PFSK-1 (cell line): ENCODE data around the gene C12orf43.

Source experiments
- FOXP2 ChIP-seq: optimal IDR thresholded peaks from 2 replicates; pipeline ENCODE3; 2011; ENCODE audit warnings: borderline replicate concordance, control low read depth, inconsistent platforms; ENCODE audit not compliant: insufficient read depth; ENCODE audit errors: extremely low read length, extremely low read depth
- POLR2AphosphoS5 ChIP-seq: IDR thresholded peaks from 2 replicates; pipeline ENCODE4 v1.6.1; 2012; ENCODE audit warnings: low read depth, mild to moderate bottlenecking, control low read depth, low read length, moderate library complexity
- REST ChIP-seq, 2 experiments: IDR thresholded peaks; 2 replicates each; pipeline versions ENCODE4 v1.6.1 to v1.8.0; 2011 to 2012; ENCODE audit warnings: low read depth in 2 of 2, low read length in 2 of 2, control low read depth in 1 of 2, inconsistent platforms in 1 of 2, mild to moderate bottlenecking in 1 of 2, moderate library complexity in 1 of 2; ENCODE audit not compliant: insufficient read depth in 1 of 2
- SIN3A ChIP-seq: IDR thresholded peaks from 2 replicates; pipeline ENCODE4 v1.6.1; 2012; ENCODE audit warnings: mild to moderate bottlenecking, low read length, moderate library complexity, borderline replicate concordance; ENCODE audit not compliant: insufficient read depth
- TAF1 ChIP-seq: IDR thresholded peaks from 2 replicates; pipeline ENCODE4 v1.6.1; 2012; ENCODE audit warnings: low read length, control low read depth, borderline replicate concordance; ENCODE audit not compliant: insufficient read depth

C12orf43 gene

DNA sequence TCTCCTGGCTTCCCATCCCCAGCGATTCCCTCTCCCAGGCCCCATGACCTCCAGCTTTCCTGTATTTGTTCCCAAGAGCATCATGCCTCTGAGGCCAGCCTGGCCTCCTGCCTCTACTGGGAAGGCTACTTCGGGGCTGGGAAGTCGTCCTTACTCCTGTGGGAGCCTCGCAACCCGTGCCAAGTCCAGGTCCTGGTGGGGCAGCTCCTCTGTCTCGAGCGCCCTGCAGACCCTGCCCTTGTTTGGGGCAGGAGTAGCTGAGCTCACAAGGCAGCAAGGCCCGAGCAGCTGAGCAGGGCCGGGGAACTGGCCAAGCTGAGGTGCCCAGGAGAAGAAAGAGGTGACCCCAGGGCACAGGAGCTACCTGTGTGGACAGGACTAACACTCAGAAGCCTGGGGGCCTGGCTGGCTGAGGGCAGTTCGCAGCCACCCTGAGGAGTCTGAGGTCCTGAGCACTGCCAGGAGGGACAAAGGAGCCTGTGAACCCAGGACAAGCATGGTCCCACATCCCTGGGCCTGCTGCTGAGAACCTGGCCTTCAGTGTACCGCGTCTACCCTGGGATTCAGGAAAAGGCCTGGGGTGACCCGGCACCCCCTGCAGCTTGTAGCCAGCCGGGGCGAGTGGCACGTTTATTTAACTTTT, 14.3 kb downstream of the C12orf43 start:
- no peak for TF ChIP-seq REST (IDR thresholded peaks at IDR 0.05; ENCODE audit: insufficient read depth in 1 of 2, low read depth in 2 of 2, low read length in 2 of 2)
- TF ChIP-seq POLR2AphosphoS5 = no peak
- no peak for TF ChIP-seq TAF1
- no peak for TF ChIP-seq SIN3A
- no peak for TF ChIP-seq FOXP2

DNA sequence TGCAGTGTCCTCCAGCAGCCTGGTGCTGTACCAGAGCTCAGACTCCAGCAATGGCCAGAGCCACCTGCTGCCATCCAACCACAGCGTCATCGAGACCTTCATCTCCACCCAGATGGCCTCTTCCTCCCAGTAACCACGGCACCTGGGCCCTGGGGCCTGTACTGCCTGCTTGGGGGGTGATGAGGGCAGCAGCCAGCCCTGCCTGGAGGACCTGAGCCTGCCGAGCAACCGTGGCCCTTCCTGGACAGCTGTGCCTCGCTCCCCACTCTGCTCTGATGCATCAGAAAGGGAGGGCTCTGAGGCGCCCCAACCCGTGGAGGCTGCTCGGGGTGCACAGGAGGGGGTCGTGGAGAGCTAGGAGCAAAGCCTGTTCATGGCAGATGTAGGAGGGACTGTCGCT, 15.2 kb downstream of the C12orf43 start:
- no peak for TF ChIP-seq SIN3A
- no peak for TF ChIP-seq TAF1
- TF ChIP-seq REST (IDR thresholded peaks at IDR 0.05; ENCODE audit: insufficient read depth in 1 of 2, low read depth in 2 of 2, low read length in 2 of 2) = no peak
- TF ChIP-seq FOXP2 = no peak
- no peak for TF ChIP-seq POLR2AphosphoS5

DNA sequence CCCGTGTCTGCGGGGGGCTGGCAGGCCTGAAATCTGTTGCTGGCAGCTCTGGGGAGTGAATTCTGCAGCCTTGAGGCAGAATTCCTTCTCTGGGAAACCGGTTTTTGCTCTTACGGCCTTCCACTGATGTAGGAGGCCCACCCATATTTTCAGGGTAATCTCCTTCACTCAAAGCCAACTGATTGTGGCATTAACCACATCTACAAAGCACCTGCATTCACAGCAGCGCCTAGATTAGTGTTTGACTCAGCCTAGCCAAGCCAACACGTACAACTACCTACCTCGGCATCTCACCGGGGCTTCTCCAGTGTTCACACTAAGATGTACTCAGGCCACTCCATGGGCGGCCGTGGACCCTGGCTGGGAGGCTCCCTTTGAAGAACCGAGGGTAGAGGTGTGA, 15.8 kb downstream of the C12orf43 start:
- TF ChIP-seq POLR2AphosphoS5 (no peak), REST (IDR thresholded peaks at IDR 0.05; ENCODE audit: insufficient read depth in 1 of 2, low read depth in 2 of 2, low read length in 2 of 2) (no peak)

GRCh38 chr12:120999191-121000120, 16.8 kb downstream of the C12orf43 start:
- TF ChIP-seq FOXP2 (no peak), TAF1 (no peak), POLR2AphosphoS5 (no peak), SIN3A (no peak), REST (IDR thresholded peaks at IDR 0.05; ENCODE audit: insufficient read depth in 1 of 2, low read depth in 2 of 2, low read length in 2 of 2) (no peak)
